GM12891 (cell line): ENCODE measurements around the gene ADCY3.

ENCODE experiments used
- DNase-seq: peaks from one replicate; pipeline ENCODE4 v3.0.0; 2011; ENCODE audit warnings: low spot score; ENCODE audit not compliant: insufficient read length
- FAIRE-seq: peaks from 2 replicates; lab custom pipeline; 2011; peaks lifted over from hg19 to GRCh38; lab: Jason Lieb, UNC
- PAX5 ChIP-seq: IDR thresholded peaks from 2 replicates; pipeline ENCODE4 v1.6.1; 2011; ENCODE audit warnings: low read length, moderate library complexity, mild to moderate bottlenecking; ENCODE audit not compliant: insufficient read depth, severe bottlenecking
- POLR2A ChIP-seq: IDR thresholded peaks from 2 replicates; pipeline ENCODE4 v1.6.1; 2011; ENCODE audit warnings: low read depth, low read length, control low read depth
- POLR2AphosphoS5 ChIP-seq: IDR thresholded peaks from 2 replicates; pipeline ENCODE4 v1.6.1; 2011; ENCODE audit warnings: low read depth, low read length, control low read depth
- POU2F2 ChIP-seq: IDR thresholded peaks from 2 replicates; pipeline ENCODE4 v1.6.1; 2011; ENCODE audit warnings: low read depth, mild to moderate bottlenecking, control low read depth, low read length, moderate library complexity
- SPI1 ChIP-seq: IDR thresholded peaks from 2 replicates; pipeline ENCODE4 v1.6.1; 2011; ENCODE audit warnings: low read depth, low read length, control low read depth
- TAF1 ChIP-seq: IDR thresholded peaks from 2 replicates; pipeline ENCODE4 v1.6.1; 2011; ENCODE audit warnings: low read depth, low read length, control low read depth

ADCY3 gene

GRCh38 chr2:24821433-24821891, 98.6 kb downstream of the ADCY3 start:
- TF ChIP-seq POLR2AphosphoS5 (no peak), SPI1 (no peak), POU2F2 (no peak), POLR2A (no peak), TAF1 (no peak), PAX5 (no peak)
- FAIRE-seq (no peak), DNase-seq (no peak)

- no peak for FAIRE-seq
- DNase-seq, result no peak
- no peak for TF ChIP-seq POU2F2
- no peak for TF ChIP-seq TAF1
- TF ChIP-seq PAX5, result no peak
- no peak for TF ChIP-seq POLR2AphosphoS5
- TF ChIP-seq SPI1, result no peak
- TF ChIP-seq POLR2A, result no peak
Observed at GRCh38 chr2:24820598-24821432, 99.2 kb downstream of the ADCY3 start.

- no peak for FAIRE-seq
- DNase-seq, result no peak
- no peak for TF ChIP-seq TAF1
- TF ChIP-seq POU2F2, result no peak
- 0 out of 2 replicates have a peak, but pooled peaks have one; percentile 2 for TF ChIP-seq POLR2A
- TF ChIP-seq PAX5, result no peak
- TF ChIP-seq SPI1, result no peak
- peak; percentile 76; the same call in 1 of the 2 replicates for TF ChIP-seq POLR2AphosphoS5
Observed at GRCh38 chr2:24820175-24820513, 99.9 kb downstream of the ADCY3 start.

GRCh38 chr2:24819442-24820174, 100.4 kb downstream of the ADCY3 start:
- TF ChIP-seq PAX5 (no peak), TAF1 (no peak), POLR2AphosphoS5 (no peak), POU2F2 (no peak), POLR2A (no peak; the same call in 1 of the 2 replicates), SPI1 (no peak)
- no peak for DNase-seq
- FAIRE-seq, result no peak

DNA sequence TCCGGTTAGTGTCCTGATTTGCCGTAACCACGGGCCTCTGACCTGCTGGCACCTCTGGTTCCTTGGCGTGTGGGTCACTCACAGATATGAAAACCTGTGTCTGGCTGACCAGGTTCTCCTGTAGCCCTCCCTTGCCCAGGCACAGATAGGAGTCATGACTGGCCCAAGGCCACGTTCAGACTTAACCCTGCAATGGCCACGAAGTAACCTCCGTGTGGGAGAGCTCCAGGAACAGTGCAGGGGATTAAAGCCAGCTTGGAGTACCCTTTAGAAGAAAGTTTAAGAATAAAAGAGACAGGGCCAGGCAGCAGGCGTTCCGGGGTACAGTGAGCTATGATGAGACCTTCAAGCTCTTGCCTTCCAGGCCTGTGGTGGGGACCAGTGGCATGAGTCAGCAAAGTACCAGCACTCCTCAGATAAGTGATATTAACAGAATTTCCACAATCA, 101.3 kb downstream of the ADCY3 start:
- FAIRE-seq (no peak), DNase-seq (no peak)
- TF ChIP-seq POLR2A (no peak), PAX5 (no peak), SPI1 (no peak), POU2F2 (no peak), TAF1 (no peak), POLR2AphosphoS5 (no peak)

- DNase-seq (no peak), FAIRE-seq (no peak)
- TF ChIP-seq POLR2AphosphoS5, result no peak
- no peak for TF ChIP-seq SPI1
- TF ChIP-seq POU2F2, result no peak
- TF ChIP-seq TAF1, result no peak
- TF ChIP-seq PAX5, result no peak
- no peak for TF ChIP-seq POLR2A
Observed at GRCh38 chr2:24816884-24817283, 103.2 kb downstream of the ADCY3 start.

DNA sequence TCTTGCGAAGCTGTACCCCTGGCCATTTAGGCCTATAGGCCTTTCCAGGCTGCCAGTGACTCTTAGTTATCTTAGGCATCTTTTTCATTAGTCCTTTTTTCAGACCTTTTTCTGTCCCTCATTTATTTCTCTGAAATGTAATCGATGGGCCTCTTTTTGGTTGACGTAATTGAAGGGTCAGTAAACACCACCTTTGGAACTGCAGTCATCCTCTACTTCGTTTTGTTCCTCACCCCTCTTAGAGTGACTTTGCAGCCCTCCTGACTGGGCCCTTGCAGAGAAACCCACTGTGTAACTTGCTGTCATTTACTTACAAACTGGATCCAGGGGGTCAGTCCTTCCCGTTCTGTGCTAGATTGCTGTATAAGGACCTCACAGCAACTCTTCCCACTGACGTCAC, 103.6 kb downstream of the ADCY3 start:
- FAIRE-seq, result no peak
- no peak for TF ChIP-seq TAF1
- TF ChIP-seq POLR2A, result no peak
- TF ChIP-seq SPI1, result no peak
- TF ChIP-seq POLR2AphosphoS5, result no peak
- no peak for TF ChIP-seq PAX5
- no peak for TF ChIP-seq POU2F2
- no peak for DNase-seq

DNA sequence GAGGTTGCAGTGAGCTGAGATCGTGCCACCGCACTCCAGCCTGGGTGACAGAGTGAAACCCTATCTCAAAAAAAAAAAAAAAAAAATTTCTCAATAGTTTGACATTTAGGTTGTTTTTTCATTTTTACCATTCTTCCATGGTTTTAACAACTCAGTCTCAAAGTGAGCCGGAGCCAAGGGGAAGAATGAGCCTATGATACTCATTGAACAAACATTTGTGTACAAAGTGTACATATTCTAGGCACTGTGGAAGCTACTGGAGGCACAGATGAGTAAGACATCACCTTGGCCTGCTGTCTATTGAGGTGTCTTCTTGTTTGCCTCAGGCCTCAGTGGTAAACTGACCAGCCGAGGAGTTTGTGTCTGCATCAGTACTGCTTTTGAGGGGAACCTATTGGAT, 104.9 kb downstream of the ADCY3 start:
- FAIRE-seq (no peak), DNase-seq (no peak)
- no peak for TF ChIP-seq SPI1
- TF ChIP-seq TAF1, result no peak
- TF ChIP-seq PAX5, result no peak
- TF ChIP-seq POU2F2, result no peak
- TF ChIP-seq POLR2A, result no peak

DNA sequence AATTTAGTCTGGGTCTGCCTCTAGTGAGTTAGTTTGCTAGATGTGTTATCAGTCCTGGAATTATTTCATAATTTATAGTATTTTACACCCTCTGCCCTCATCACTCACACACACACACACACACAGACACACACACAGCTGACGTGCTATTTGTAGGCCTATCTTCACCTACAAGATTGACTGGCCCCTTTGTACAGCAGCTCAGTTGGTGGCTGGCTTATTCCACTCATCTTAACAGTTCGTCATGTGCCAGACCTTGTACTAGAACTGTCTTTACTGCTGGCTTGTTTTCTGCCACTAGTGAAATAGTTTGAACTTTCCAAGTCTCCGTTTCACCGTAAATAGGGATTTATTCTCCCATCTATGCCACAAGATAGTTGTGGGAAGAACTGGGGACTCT, 105.5 kb downstream of the ADCY3 start:
- no peak for TF ChIP-seq TAF1
- TF ChIP-seq POU2F2, result no peak
- no peak for TF ChIP-seq SPI1
- no peak for TF ChIP-seq PAX5
- no peak for TF ChIP-seq POLR2A
- no peak for TF ChIP-seq POLR2AphosphoS5
- DNase-seq, result no peak
- FAIRE-seq, result no peak
